WERI-Rb-1 (cell line): ENCODE results near the gene GATAD2A.

Experiments used
- DNase-seq: peaks from one replicate; pipeline ENCODE4 v3.0.0-alpha.2; 2020
- H3K27ac ChIP-seq: fragments of 250-450 bp; sonication (Bioruptor Pico); 2 replicates; pipeline ENCODE4 v1.5.1; 2020; ENCODE audit warnings: mild to moderate bottlenecking, moderate library complexity
- H3K27me3 ChIP-seq: fragments of 250-450 bp; sonication (Bioruptor Pico); 2 replicates; pipeline ENCODE4 v1.5.1; 2021; ENCODE audit warnings: mild to moderate bottlenecking, low read depth, moderate library complexity; ENCODE audit not compliant: insufficient read depth, severe bottlenecking
- H3K36me3 ChIP-seq: fragments of 250-450 bp; sonication (Bioruptor Pico); 2 replicates; pipeline ENCODE4 v1.5.1; 2020; ENCODE audit warnings: mild to moderate bottlenecking, moderate library complexity
- H3K4me3 ChIP-seq: 2 replicates; pipeline ENCODE4 v1.5.1; 2011; ENCODE audit warnings: low read depth, mild to moderate bottlenecking, control low read depth, low read length
- H3K9me3 ChIP-seq: fragments of 250-450 bp; sonication (Bioruptor Pico); 2 replicates; pipeline ENCODE4 v1.5.1; 2021; ENCODE audit warnings: mild to moderate bottlenecking, moderate library complexity; ENCODE audit not compliant: severe bottlenecking
- TF ChIP-seq, protein P1 (sequence below): IDR thresholded peaks from 2 replicates; pipeline ENCODE4 v1.5.1; 2011; ENCODE audit warnings: low read depth, mild to moderate bottlenecking, control low read depth, inconsistent platforms, low read length

Gene GATAD2A

DNA sequence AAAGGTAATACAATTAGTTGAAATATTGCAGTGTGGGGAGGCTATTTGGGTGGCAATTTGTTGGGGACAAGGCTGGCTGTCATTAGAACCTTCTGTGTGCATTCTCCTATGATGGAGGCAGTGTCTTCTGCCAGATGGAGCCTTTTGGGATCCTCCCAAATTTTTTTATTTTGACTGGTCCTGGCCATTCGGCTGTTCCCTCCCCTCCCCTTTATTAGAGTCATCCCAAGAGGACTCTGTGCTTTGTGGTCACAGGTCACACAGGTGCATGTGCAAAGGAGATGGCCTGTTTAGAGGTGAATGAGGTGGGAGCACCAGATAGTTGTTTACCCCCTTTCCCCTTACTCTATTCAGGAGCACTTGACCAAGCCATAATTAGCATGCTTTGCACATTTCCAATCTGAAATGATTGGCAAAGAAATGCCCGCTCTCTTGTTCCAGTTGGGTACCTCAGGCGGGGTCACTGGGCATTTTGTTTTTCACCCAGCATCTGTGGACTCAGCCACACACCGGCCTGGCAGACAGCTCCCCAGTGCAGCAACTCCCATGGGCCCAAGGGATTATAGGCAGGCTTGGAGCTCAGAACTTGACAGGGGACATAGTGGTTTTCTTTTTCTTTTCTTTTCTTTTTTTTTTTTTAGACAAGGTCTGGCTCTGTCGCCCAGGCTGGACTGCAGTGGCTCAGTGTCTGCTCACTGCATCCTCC, 19.8 kb downstream of the GATAD2A start:
- TF ChIP-seq, protein P1, sequence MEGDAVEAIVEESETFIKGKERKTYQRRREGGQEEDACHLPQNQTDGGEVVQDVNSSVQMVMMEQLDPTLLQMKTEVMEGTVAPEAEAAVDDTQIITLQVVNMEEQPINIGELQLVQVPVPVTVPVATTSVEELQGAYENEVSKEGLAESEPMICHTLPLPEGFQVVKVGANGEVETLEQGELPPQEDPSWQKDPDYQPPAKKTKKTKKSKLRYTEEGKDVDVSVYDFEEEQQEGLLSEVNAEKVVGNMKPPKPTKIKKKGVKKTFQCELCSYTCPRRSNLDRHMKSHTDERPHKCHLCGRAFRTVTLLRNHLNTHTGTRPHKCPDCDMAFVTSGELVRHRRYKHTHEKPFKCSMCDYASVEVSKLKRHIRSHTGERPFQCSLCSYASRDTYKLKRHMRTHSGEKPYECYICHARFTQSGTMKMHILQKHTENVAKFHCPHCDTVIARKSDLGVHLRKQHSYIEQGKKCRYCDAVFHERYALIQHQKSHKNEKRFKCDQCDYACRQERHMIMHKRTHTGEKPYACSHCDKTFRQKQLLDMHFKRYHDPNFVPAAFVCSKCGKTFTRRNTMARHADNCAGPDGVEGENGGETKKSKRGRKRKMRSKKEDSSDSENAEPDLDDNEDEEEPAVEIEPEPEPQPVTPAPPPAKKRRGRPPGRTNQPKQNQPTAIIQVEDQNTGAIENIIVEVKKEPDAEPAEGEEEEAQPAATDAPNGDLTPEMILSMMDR: no peak
- peaks cover 2% of the 10 kb centered on the region for H3K36me3 ChIP-seq
- no peak overlapping the region for H3K27ac ChIP-seq
- no peaks in the 10 kb centered on the region for H3K27me3 ChIP-seq
- no peaks in the 10 kb centered on the region for H3K9me3 ChIP-seq
- DNase-seq: no peak
- no peak overlapping the region for H3K4me3 ChIP-seq

DNA sequence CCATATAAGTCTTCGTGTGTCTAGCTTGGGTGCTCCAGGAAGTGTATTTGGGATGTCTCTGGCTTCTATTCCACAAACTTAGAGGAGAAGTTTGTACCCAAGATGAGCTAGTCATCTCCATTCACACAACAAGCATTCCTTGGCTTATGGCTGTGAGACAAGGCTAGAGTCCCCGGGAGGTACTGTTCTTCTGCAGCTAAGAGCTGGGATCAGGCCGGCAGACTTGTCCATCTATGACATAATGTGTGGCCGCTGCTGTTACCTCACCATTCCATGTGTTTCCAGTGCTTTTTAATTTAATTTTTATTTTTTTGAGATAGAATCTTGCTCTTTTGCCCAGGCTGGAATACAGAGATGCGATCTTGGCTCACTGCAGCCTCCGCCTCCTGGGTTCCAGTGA, 20.7 kb downstream of the GATAD2A start:
- no peak overlapping the region for H3K4me3 ChIP-seq
- no peaks in the 10 kb centered on the region for H3K9me3 ChIP-seq
- peaks cover 2% of the 10 kb centered on the region for H3K36me3 ChIP-seq
- no peaks in the 10 kb centered on the region for H3K27me3 ChIP-seq
- no peak overlapping the region for H3K27ac ChIP-seq
- DNase-seq: no peak
- TF ChIP-seq, protein P1: no peak

DNA sequence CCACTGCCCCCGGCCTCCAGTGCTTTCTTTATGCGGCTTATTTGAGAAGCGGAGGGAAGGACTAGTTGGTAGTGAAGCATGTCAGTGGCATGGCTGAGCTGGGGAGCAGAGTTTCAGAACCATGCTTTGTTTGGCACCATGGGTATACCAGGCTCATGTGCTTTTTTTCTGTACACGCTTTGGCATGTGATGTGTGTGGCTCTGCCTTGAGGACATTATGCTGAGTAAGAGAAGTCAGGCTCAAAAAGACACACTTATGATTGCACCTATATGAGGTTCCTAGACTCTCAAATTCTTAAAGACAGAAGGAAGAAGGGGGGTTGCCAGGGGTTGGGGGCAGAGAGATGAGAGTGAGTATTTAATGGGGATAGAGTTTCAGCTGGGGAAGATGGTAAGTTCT, 21.3 kb downstream of the GATAD2A start:
- Histone ChIP-seq H3K27me3 (no peaks in the 10 kb centered on the region), H3K36me3 (peaks cover 2% of the 10 kb centered on the region), H3K27ac (no peak overlapping the region), H3K4me3 (no peak overlapping the region), H3K9me3 (no peaks in the 10 kb centered on the region)
- TF ChIP-seq, protein P1: no peak
- no peak for DNase-seq

DNA sequence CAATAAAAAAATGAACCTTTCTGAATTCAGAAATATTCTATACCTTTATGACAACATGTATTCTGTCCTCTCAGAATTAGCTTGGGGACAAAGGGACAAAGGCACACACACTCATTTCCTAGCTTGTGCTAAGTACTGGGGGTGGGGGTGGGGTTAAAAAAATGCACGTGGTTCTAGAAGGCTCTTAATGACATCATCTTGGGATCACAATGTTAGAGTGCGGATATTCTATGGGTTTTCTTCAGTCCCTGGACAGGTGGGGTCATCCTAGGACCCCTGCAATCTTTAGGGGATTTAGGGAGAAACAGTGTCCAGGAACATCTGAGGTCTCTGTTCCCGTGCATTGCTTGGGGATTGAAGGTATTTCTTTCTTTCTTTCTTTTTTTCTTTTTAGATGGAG, 21.8 kb downstream of the GATAD2A start:
- Histone ChIP-seq H3K27ac (no peak overlapping the region), H3K4me3 (no peak overlapping the region), H3K36me3 (peaks cover 2% of the 10 kb centered on the region), H3K9me3 (no peaks in the 10 kb centered on the region), H3K27me3 (no peaks in the 10 kb centered on the region)
- DNase-seq: no peak
- TF ChIP-seq, protein P1: no peak

DNA sequence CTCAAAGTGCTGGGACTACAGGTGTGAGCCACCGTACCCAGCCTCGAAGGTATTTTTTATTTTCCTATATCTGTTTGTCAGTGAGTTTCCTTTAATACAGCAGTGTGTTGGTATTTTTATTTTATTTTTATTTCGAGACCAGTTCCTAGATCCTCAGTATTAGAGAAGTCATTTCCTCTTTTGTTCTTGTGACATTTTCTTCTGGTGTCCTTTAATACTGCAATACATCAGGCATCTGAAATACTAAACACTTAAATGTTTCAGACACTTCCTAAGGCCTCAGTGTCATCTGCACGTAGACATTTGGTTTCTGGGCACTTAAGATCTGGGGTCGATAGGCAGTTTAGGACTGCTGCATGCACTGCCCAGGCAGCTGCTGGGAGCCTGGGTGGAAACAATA, 22.5 kb downstream of the GATAD2A start:
- H3K27ac ChIP-seq: no peak overlapping the region
- no peaks in the 10 kb centered on the region for H3K27me3 ChIP-seq
- TF ChIP-seq, protein P1: no peak
- peaks cover 2% of the 10 kb centered on the region for H3K36me3 ChIP-seq
- no peak for DNase-seq
- H3K9me3 ChIP-seq: no peaks in the 10 kb centered on the region
- no peak overlapping the region for H3K4me3 ChIP-seq

DNA sequence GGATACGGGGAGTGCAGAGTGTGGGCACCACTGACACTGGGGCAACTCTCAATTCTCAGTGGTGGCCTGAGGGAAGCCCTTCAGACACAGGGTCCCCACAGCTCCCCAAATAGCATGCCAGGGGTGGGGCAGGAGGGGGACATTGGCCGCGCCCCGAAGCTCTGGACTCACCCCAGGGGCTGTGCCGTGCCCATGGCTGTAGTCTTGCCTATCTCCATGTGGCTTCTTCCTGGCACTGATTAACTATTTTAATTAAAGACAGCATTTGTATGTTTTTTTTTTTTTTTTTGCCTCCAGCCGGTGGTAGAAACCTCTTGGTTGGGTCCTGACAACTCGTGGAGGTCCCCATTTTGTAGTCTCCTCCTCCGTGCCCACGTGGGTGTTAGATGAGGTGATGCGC, 23.3 kb downstream of the GATAD2A start:
- TF ChIP-seq, protein P1: no peak
- no peak for DNase-seq
- Histone ChIP-seq H3K27ac (no peak overlapping the region), H3K36me3 (peaks cover 2% of the 10 kb centered on the region), H3K27me3 (no peaks in the 10 kb centered on the region), H3K9me3 (no peaks in the 10 kb centered on the region), H3K4me3 (no peak overlapping the region)
